K562 (cell line): ENCODE results near the gene TMC8. TPM values are rescaled to one million over a fixed set of nuclear protein-coding genes. Genes with fewer than 3 reads are reported as not detected.

Source experiments
- BACH1 ChIP-seq: fragments of 200-800 bp; sonication (Bioruptor generic); IDR thresholded peaks from 2 replicates; pipeline ENCODE4 v1.6.1; 2016; ENCODE audit warnings: missing genetic modification characterization, missing compliant biosample characterization
- CXXC5 ChIP-seq: fragments of 250-450 bp; sonication (Bioruptor Pico); IDR thresholded peaks from 2 replicates; pipeline ENCODE4 v1.8.0; 2022; ENCODE audit warnings: inconsistent platforms, mild to moderate bottlenecking, moderate library complexity
- DMBX1 ChIP-seq: fragments of 250-450 bp; sonication (Bioruptor Pico); IDR thresholded peaks from 2 replicates; pipeline ENCODE4 v1.8.0; 2022; ENCODE audit warnings: inconsistent platforms, mild to moderate bottlenecking, moderate library complexity, borderline replicate concordance
- FOSL1 ChIP-seq: fragments of 200-800 bp; sonication (Bioruptor generic); conservative IDR thresholded peaks from 2 replicates; pipeline ENCODE4 v1.6.1; 2016; ENCODE audit warnings: missing genetic modification characterization, missing compliant biosample characterization
- GABPB1 ChIP-seq: sonication (generic); formaldehyde crosslinking; IDR thresholded peaks from 2 replicates; pipeline ENCODE4 v1.8.0; 2022; ENCODE audit warnings: mild to moderate bottlenecking, missing genetic modification reagents
- NR1H2 ChIP-seq: sonication (generic); formaldehyde crosslinking; IDR thresholded peaks from 2 replicates; pipeline ENCODE4 v1.4.0; 2020; ENCODE audit warnings: mild to moderate bottlenecking, missing genetic modification reagents
- PHTF2 ChIP-seq: fragments of 250-450 bp; sonication (Bioruptor Pico); IDR thresholded peaks from 2 replicates; pipeline ENCODE4 v1.5.0; 2021; ENCODE audit warnings: mild to moderate bottlenecking
- RB1 ChIP-seq: fragments of 450-650 bp; IDR thresholded peaks from 2 replicates; pipeline ENCODE4 v1.6.1; 2017; ENCODE audit warnings: low read depth, mild to moderate bottlenecking
- TSHZ1 ChIP-seq: fragments of 250-450 bp; sonication (Bioruptor Pico); IDR thresholded peaks from 2 replicates; pipeline ENCODE4 v1.4.0; 2020; ENCODE audit warnings: mild to moderate bottlenecking, moderate library complexity
- ZBTB2 ChIP-seq: fragments of 450-650 bp; IDR thresholded peaks from 2 replicates; pipeline ENCODE4 v1.6.1; 2016; ENCODE audit warnings: antibody characterized with exemption
- ZHX1 ChIP-seq: fragments of 150-350 bp; conservative IDR thresholded peaks from 2 replicates; pipeline ENCODE4 v1.6.1; 2014; ENCODE audit warnings: low read length
- ZNF384 ChIP-seq: IDR thresholded peaks from 2 replicates; pipeline ENCODE4 v1.6.1; 2012; ENCODE audit warnings: low read depth, low read length, improper control_type of control experiment
- ZZZ3 ChIP-seq: fragments of 450-650 bp; IDR thresholded peaks from 2 replicates; pipeline ENCODE4 v1.6.1; 2016; ENCODE audit warnings: antibody characterized with exemption, mild to moderate bottlenecking, moderate library complexity
- polyA plus RNA-seq, 8 experiments: library from polyadenylated mRNA; depleted of rRNA in 4 of 8; stranded (reverse) in 5 of 8; unstranded in 3 of 8; fragments of >200 nt; fragmentation: Nextera tagmentation in 2 of 8; fragmentation: Illumina TruSeq in 1 of 8; extraction: Ambion mirVana in 2 of 8; extraction: Trizol in 1 of 8; gene quantifications; 2 replicates each; pipeline versions ENCODE4 v1.2.1 to v1.2.3, GENCODE V29; 2011 to 2014; ENCODE audit warnings: inconsistent platforms in 1 of 8, missing spikeins in 1 of 8
- total RNA-seq, 7 experiments: library from RNA; depleted of rRNA in 6 of 7; stranded (reverse); fragments of >200 nt in 6 of 7; fragmentation: Illumina TruSeq in 2 of 7; extraction: Trizol in 2 of 7; gene quantifications; 2 replicates each; pipeline versions ENCODE4 v1.2.1 to v1.2.3, GENCODE V29; 2011 to 2021; ENCODE audit warnings: low replicate concordance in 1 of 7
- TF ChIP-seq, protein P1 (sequence below): fragments of 250-450 bp; sonication (Bioruptor Pico); IDR thresholded peaks from 2 replicates; pipeline ENCODE4 v1.8.0; 2022; ENCODE audit warnings: inconsistent platforms
- TF ChIP-seq, protein P2 (sequence below): sonication (generic); formaldehyde crosslinking; IDR thresholded peaks from 2 replicates; pipeline ENCODE4 v1.8.1; 2023; ENCODE audit warnings: mild to moderate bottlenecking, missing genetic modification reagents

TMC8 gene
- total and polyA plus RNA-seq, 9 of the 15 experiments (the other 6 are each of a cell fraction or from before 2014, with no cell fraction given): 0.13 to 10.9 (median 2.8) TPM

DNA sequence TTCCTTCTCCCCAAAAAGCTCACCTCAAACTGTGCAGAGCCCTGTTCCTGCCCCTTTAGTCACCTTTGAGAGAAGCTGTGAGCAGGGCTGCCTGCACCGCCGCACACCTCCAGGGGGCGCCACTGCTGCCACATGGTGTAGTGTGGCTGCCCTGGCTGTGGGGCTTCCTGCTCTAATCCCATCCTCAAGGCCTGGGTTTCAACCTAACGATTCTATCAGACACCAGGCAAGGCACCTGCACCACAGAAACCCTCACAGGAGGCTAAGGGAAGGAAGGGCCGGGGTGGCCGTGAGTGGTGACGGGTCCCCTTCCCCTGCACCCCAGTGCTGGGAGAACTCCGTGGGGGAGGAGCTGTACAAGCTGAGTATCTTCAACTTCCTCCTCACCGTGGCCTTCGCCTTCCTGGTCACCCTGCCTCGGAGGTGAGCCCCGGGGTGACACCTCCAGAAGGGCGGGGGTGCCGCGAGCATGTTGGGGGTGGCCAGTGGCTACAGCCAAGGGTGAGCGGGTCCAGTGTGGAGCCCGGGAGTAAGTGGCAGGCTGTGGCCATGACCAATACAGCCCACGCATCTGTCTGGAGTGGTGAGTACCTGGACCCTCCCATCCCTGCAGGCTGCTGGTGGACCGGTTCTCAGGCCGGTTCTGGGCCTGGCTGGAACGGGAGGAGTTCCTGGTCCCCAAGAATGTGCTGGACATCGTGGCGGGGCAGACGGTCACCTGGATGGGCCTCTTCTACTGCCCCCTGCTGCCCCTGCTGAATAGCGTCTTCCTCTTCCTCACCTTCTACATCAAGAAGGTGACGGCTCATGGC lies 7.0 kb downstream of the TMC8 start (continued):
- peak; percentile 55; the same call in 1 of the 2 replicates for TF ChIP-seq CXXC5 (CRISPR knock-in tag)
- no peak for TF ChIP-seq ZZZ3
- peak; percentile 48; the same call in 1 of the 2 replicates for TF ChIP-seq RB1
- no peak for TF ChIP-seq BACH1 (tag)
- no peak for TF ChIP-seq DMBX1 (CRISPR knock-in tag)
- no peak for TF ChIP-seq ZNF384
- no peak for TF ChIP-seq TSHZ1
- TF ChIP-seq PHTF2 (CRISPR knock-in tag): no peak
- no peak for TF ChIP-seq ZHX1
- TF ChIP-seq GABPB1: peak; percentile 72
- TF ChIP-seq, protein P1, sequence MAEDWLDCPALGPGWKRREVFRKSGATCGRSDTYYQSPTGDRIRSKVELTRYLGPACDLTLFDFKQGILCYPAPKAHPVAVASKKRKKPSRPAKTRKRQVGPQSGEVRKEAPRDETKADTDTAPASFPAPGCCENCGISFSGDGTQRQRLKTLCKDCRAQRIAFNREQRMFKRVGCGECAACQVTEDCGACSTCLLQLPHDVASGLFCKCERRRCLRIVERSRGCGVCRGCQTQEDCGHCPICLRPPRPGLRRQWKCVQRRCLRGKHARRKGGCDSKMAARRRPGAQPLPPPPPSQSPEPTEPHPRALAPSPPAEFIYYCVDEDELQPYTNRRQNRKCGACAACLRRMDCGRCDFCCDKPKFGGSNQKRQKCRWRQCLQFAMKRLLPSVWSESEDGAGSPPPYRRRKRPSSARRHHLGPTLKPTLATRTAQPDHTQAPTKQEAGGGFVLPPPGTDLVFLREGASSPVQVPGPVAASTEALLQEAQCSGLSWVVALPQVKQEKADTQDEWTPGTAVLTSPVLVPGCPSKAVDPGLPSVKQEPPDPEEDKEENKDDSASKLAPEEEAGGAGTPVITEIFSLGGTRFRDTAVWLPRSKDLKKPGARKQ (CRISPR knock-in tag): no peak
- no peak for TF ChIP-seq FOSL1 (tag)
- no peak for TF ChIP-seq NR1H2 (CRISPR knock-in tag)
- TF ChIP-seq, protein P2, sequence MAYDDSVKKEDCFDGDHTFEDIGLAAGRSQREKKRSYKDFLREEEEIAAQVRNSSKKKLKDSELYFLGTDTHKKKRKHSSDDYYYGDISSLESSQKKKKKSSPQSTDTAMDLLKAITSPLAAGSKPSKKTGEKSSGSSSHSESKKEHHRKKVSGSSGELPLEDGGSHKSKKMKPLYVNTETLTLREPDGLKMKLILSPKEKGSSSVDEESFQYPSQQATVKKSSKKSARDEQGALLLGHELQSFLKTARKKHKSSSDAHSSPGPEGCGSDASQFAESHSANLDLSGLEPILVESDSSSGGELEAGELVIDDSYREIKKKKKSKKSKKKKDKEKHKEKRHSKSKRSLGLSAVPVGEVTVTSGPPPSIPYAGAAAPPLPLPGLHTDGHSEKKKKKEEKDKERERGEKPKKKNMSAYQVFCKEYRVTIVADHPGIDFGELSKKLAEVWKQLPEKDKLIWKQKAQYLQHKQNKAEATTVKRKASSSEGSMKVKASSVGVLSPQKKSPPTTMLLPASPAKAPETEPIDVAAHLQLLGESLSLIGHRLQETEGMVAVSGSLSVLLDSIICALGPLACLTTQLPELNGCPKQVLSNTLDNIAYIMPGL (CRISPR knock-in tag): 0 out of 2 replicates have a peak, but pooled peaks have one; percentile 42
- TF ChIP-seq ZBTB2: no peak; the same call in 1 of the 2 replicates
